Right lobe of liver (tissue), 4 donors: Measurements from ENCODE around the gene CABS1.

Source experiments
- POLR2A ChIP-seq: fragments of 450-650 bp; IDR thresholded peaks from one replicate; pipeline ENCODE4 v1.6.1; 2017; ENCODE audit warnings: antibody characterized with exemption, mild to moderate bottlenecking
- TF ChIP-seq, protein P1 (sequence below), 4 donors: fragments of 200-600 bp in 3 of 4; fragments of 450-650 bp in 1 of 4; IDR thresholded peaks; one replicate each; pipeline versions ENCODE4 v1.5.1 to v1.8.0; 2016 to 2022; ENCODE audit warnings: antibody characterized with exemption in 4 of 4, mild to moderate bottlenecking in 2 of 4
- donor health status: DM: no; HTN: no; CAD: no.
- donor health status: DM: no; HTN: no; CAD: no.
- donor health status: DM: no; HTN: yes; CAD: no.

DNA sequence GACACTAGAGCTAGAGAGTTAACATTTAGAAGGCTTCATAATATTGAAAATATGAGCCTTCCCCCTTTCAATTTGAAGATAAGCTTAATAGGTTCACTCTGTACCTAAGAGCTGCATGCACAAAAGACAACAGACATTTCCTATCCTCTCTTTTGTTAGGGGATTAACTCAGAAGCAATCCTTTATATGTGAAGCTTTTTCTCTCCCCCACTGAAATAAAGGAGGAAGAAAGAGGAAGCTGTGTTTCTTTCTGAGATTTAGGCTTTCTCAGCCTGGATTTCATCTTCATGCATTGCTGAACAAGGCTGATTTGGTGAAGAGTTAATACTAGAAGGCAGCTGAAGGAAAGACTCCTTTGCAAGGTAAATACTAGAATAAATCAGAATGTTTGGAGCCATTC, 21.0 kb upstream of the CABS1 start:
- TF ChIP-seq, protein P1, sequence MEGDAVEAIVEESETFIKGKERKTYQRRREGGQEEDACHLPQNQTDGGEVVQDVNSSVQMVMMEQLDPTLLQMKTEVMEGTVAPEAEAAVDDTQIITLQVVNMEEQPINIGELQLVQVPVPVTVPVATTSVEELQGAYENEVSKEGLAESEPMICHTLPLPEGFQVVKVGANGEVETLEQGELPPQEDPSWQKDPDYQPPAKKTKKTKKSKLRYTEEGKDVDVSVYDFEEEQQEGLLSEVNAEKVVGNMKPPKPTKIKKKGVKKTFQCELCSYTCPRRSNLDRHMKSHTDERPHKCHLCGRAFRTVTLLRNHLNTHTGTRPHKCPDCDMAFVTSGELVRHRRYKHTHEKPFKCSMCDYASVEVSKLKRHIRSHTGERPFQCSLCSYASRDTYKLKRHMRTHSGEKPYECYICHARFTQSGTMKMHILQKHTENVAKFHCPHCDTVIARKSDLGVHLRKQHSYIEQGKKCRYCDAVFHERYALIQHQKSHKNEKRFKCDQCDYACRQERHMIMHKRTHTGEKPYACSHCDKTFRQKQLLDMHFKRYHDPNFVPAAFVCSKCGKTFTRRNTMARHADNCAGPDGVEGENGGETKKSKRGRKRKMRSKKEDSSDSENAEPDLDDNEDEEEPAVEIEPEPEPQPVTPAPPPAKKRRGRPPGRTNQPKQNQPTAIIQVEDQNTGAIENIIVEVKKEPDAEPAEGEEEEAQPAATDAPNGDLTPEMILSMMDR (IDR thresholded peaks at IDR 0.05): no peak
- TF ChIP-seq POLR2A: no peak
